IMR-90 (cell line): ENCODE measurements around the gene TOMM7.
"Not testable (repeated sequence)": the region's sequence is repeated elsewhere in the genome, so short reads cannot be mapped to it uniquely, and the experiment has no call there.

Source experiments
- CHD1 ChIP-seq: IDR thresholded peaks from 2 replicates; pipeline ENCODE4 v1.6.1; 2012; ENCODE audit warnings: low read depth, low read length, improper control_type of control experiment
- CTCF ChIP-seq: conservative IDR thresholded peaks from 2 replicates; pipeline ENCODE4 v1.5.1; 2012; ENCODE audit warnings: mild to moderate bottlenecking, low read depth, low read length, improper control_type of control experiment
- POLR2A ChIP-seq: IDR thresholded peaks from 2 replicates; pipeline ENCODE4 v1.6.1; 2012; ENCODE audit warnings: mild to moderate bottlenecking, low read depth, low read length
- RCOR1 ChIP-seq: IDR thresholded peaks from 2 replicates; pipeline ENCODE4 v1.6.1; 2012; ENCODE audit warnings: mild to moderate bottlenecking, low read length, improper control_type of control experiment; ENCODE audit not compliant: insufficient replicate concordance

GRCh38 chr7:22790640-22791039 lies 32.0 kb downstream of the TOMM7 start:
- not testable (repeated sequence) for TF ChIP-seq CTCF, CHD1, POLR2A, RCOR1
